T47D (cell line): ENCODE data around the gene MPEG1.

Source experiments
- DNase-seq, 2 experiments: peaks; one replicate each; pipeline versions ENCODE4 v3.0.0 to v3.0.0-alpha.2; 2011 to 2012; ENCODE audit warnings: low read depth in 1 of 2, low spot score in 1 of 2
- JUND ChIP-seq: IDR thresholded peaks from 2 replicates; pipeline ENCODE4 v1.6.1; 2012; ENCODE audit warnings: low read depth
- in situ Hi-C: cut with HindIII; loops from 2 replicates; pipeline ENCODE4 v1.10.0; 2016; ENCODE audit warnings: low sequenced_read_pairs, low pct_unique_long_range_greater_than_20kb

MPEG1 gene

GRCh38 chr11:59180907-59181306 lies 31.8 kb downstream of the MPEG1 start:
- TF ChIP-seq JUND = no peak
- in situ Hi-C loops = no loop called here
- DNase-seq = no peak

DNA sequence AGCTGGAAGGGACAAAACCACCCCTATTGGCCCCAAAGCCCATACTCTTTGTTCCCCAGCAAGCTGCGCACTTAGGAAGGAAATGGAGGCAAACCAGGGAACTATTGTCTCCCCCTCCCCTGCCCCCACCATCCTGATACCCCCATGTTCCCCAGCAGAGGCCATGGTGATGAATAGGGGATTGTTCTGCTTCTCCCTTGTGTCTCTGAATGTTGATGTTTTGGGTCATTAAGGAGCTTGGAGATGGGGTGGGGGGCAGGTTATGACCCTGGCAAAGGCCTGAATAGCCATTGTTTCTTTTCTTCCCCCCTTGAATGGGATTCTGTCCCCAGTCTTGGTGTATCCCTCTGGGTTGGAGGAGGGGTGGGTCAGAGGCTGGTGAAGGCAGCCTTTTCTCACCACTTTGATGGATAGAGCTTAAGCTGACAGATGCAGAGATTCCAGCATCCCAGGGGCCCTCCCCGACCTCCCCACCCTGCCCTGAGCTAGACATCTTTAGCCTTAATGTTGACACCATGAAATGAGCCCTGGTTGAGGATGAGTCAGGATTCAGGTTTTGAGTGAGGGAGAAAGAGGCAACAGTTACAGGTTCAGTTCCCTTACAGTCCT lies 32.5 kb downstream of the MPEG1 start:
- no peak for DNase-seq
- in situ Hi-C loops = no loop called here
- no peak for TF ChIP-seq JUND

GRCh38 chr11:59179121-59179520 lies 33.6 kb downstream of the MPEG1 start:
- TF ChIP-seq JUND = no peak
- no peak for DNase-seq
- in situ Hi-C loops = no loop called here

DNA sequence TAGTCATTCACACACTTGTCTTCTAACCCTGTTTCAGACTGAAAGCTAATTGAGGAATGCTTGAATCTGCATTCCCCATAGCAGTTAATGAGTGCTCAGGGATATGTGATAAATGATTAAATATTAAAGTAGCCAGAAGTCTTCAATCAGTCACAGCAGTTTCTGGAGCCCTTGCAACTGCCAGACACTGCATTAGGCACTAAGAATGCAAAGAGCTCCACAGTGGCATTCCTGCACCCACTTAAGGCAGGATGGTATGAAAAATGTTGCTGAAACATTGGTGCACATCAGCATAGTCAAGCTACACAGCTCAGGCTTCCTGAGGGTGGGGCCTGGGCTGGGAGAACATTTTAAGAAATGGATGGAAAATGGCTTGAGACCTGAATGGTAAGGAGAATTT lies 34.3 kb downstream of the MPEG1 start:
- TF ChIP-seq JUND = no peak
- no peak for DNase-seq
- in situ Hi-C loops = no loop called here

GRCh38 chr11:59176330-59176729 lies 36.4 kb downstream of the MPEG1 start:
- no peak for TF ChIP-seq JUND
- in situ Hi-C loops = no loop called here
- DNase-seq = no peak

GRCh38 chr11:59175091-59175501 lies 37.6 kb downstream of the MPEG1 start:
- no peak for TF ChIP-seq JUND
- DNase-seq = no peak
- in situ Hi-C loops = no loop called here

GRCh38 chr11:59174664-59175033 lies 38.1 kb downstream of the MPEG1 start:
- no peak for TF ChIP-seq JUND
- no peak for DNase-seq
- in situ Hi-C loops = no loop called here

- TF ChIP-seq JUND = no peak
- no peak for DNase-seq
- in situ Hi-C loops = no loop called here
These were observed 38.6 kb downstream of the MPEG1 start for GRCh38 chr11:59173964-59174663.

DNA sequence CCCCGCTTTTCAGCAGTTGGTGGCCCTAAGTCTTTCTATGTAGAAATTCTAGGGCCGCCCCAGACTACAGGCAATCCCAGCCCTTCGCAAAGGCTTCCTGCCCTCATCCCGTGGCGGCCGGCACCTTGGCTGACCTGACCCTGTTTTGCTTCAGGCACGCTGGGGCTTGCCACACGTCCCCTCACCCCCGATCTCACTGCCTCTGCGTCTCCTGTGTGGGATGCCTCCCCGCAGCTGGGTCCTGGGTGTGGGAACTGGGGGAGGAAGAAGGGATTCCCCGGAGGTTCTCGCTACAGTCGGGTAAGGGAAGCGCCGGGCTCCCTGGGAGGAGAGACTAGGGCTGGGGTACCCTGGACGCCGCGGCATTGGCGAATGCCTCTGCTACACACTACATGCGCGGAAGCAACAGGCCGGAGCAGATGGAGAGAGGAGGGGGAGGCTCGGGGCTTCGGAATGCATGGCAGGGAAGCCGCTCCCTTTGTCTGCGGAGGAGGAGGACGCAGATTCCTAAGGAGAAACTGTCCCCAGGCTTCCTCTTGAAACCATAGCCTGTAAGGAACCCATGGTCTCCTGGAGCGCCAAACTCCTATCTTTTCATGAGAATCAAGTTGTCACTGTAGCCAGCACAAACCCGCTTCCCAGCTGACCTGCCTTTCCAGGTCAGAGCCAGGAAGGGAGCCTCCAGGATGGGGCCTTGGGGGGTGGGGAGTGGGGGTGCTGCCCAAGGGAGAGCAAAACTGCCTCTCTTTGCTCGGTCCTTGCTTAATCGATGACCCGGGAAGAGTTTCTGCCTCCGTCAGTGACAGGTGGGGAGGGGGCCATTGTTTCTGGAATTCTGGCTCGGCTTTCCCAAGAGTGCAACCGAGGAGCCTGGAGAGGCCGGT lies 39.4 kb downstream of the MPEG1 start:
- in situ Hi-C loops = no loop called here
- no peak for DNase-seq
- TF ChIP-seq JUND = no peak

DNA sequence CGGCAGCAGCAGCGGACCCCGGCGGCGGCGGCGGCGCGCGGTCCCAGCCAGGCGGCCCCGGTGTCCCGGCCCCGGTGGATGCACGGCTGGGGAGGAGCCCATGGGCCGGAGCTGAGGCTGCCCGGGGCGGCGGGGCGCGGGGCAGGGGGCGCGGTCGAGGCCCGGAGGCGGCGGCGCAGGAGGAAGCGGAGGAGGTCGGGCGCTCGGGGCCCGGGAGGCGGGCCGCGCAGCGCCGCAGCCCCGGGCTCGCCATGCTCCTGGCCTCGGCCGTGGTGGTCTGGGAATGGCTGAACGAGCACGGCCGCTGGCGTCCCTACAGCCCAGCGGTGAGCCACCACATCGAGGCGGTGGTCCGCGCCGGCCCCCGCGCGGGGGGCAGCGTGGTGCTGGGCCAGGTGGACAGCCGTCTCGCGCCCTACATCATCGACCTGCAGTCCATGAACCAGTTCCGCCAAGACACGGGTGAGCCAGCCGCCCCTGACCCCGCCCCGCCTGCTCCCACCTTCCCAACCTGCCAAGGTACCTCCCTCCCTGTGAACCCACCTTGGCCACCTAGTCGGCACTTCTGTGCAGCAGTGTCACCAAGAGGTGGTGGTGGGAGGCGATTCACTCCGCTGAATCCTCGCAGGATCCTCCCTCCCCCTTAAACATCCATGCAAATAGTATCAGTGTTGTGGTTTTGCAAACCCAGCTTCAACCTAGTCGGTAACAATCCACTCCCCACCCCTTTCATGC lies 40.2 kb downstream of the MPEG1 start:
- in situ Hi-C loops = no loop called here
- DNase-seq = no peak
- no peak for TF ChIP-seq JUND

GRCh38 chr11:59171508-59172322 lies 41.0 kb downstream of the MPEG1 start, which contains the start of gene DTX4:
DTX4 (plus strand) TSS chr11:59172132; CDS start chr11:59172596, 464 bp downstream.
- in situ Hi-C loops = no loop called here
- DNase-seq = peak; percentile 79 to 95
- TF ChIP-seq JUND = no peak

- TF ChIP-seq JUND = no peak
- in situ Hi-C loops = no loop called here
- DNase-seq = no peak
These were observed 48.7 kb downstream of the MPEG1 start for GRCh38 chr11:59164028-59164427.
